Panc1 (cell line): ENCODE measurements around the gene GNPTG. TPM values are rescaled to one million over a fixed set of nuclear protein-coding genes. Genes with fewer than 3 reads are reported as not detected.
A peak's percentile ranks its signal among the peaks of the same experiment; 100 is the strongest.

ENCODE experiments used
- ATAC-seq: fragments of 200-7000 bp; cut with Tn5 transposase; 2 replicates; pipeline ENCODE4 v1.9.1; 2020; ENCODE audit warnings: mild to moderate bottlenecking, moderate library complexity
- BruUV-seq: library from RNA; stranded (reverse); fragments of 400-500 nt; replicated peaks from 2 replicates; lab custom pipeline; 2021; lab: Mats Ljungman, UMichigan
- CTCF ChIA-PET: fragments of 300-600 bp; sonication (Branson Sonifier 250); formaldehyde crosslinking; loops from one replicate; lab custom pipeline; 2022; ENCODE audit warnings: antibody characterized with exemption; lab: Charles Lee
- POLR2A ChIA-PET: fragments of 300-600 bp; sonication (Branson Sonifier 250); formaldehyde crosslinking; loops from one replicate; lab custom pipeline; 2022; ENCODE audit warnings: antibody characterized with exemption; lab: Charles Lee
- DNase-seq: peaks from one replicate; pipeline ENCODE4 v3.0.0-alpha.2; 2010; ENCODE audit warnings: low read depth, low spot score
- H3K27ac ChIP-seq: 2 replicates; pipeline ENCODE4 v1.5.1; 2011; ENCODE audit warnings: mild to moderate bottlenecking, low read length, inconsistent platforms
- H3K27me3 ChIP-seq: fragments of 200-500 bp; sonication (Bioruptor generic); 2 replicates; pipeline ENCODE4 v1.6.0; 2014; ENCODE audit warnings: low read length, inconsistent platforms; ENCODE audit not compliant: control insufficient read depth, insufficient read depth
- H3K36me3 ChIP-seq: fragments of 200-500 bp; sonication (Bioruptor generic); 2 replicates; pipeline ENCODE4 v1.5.1; 2014; ENCODE audit warnings: inconsistent platforms, mild to moderate bottlenecking, low read length, moderate library complexity; ENCODE audit not compliant: control insufficient read depth, insufficient read depth
- H3K4me1 ChIP-seq: 2 replicates; pipeline ENCODE4 v1.5.1; 2011; ENCODE audit warnings: inconsistent platforms, mild to moderate bottlenecking, low read length, moderate library complexity; ENCODE audit not compliant: control insufficient read depth, insufficient read depth
- H3K4me3 ChIP-seq, 2 experiments: 2 replicates each; pipeline ENCODE4 v1.5.1; 2011 to 2012; ENCODE audit warnings: low read depth in 2 of 2, low read length in 2 of 2, mild to moderate bottlenecking in 2 of 2, inconsistent platforms in 1 of 2, moderate library complexity in 1 of 2
- H3K9me3 ChIP-seq: fragments of 200-500 bp; sonication (Bioruptor generic); 2 replicates; pipeline ENCODE4 v1.5.1; 2014; ENCODE audit warnings: low read depth, mild to moderate bottlenecking, inconsistent platforms, low read length, moderate library complexity; ENCODE audit not compliant: control insufficient read depth, insufficient read depth
- POLR2AphosphoS5 ChIP-seq: IDR thresholded peaks from 2 replicates; pipeline ENCODE4 v1.6.1; 2012; ENCODE audit warnings: mild to moderate bottlenecking, low read depth, low read length, moderate library complexity
- SIN3A ChIP-seq: IDR thresholded peaks from 2 replicates; pipeline ENCODE4 v1.6.1; 2012; ENCODE audit warnings: low read depth, mild to moderate bottlenecking, low read length, moderate library complexity, borderline replicate concordance; ENCODE audit not compliant: insufficient read depth
- TCF7L2 ChIP-seq: IDR thresholded peaks from 2 replicates; pipeline ENCODE4 v1.6.1; 2011; ENCODE audit warnings: mild to moderate bottlenecking, low read depth, low read length, inconsistent platforms
- in situ Hi-C: cut with HindIII; loops from 2 replicates; pipeline ENCODE4 v1.10.0; 2016; ENCODE audit warnings: low sequenced_read_pairs, low pct_unique_long_range_greater_than_20kb
- intact Hi-C: fragments of 100-400 bp; cut with micrococcal nuclease; formaldehyde crosslinking; loops from one replicate; pipeline ENCODE4 v1.10.0; 2022; ENCODE audit not compliant: unreplicated experiment
- total RNA-seq: library from RNA; stranded (reverse); gene quantifications from one replicate; pipeline ENCODE4 v1.2.1, GENCODE V29; 2021; ENCODE audit not compliant: unreplicated experiment
- TF ChIP-seq, protein P1 (sequence below), 2 experiments: IDR thresholded peaks; 2 replicates each; pipeline ENCODE4 v1.6.1; 2011 to 2012; ENCODE audit warnings: low read depth in 2 of 2, control low read depth in 1 of 2, low read length in 1 of 2, mild to moderate bottlenecking in 1 of 2, moderate library complexity in 1 of 2; ENCODE audit not compliant: insufficient read depth in 1 of 2
- TF ChIP-seq, protein P2 (sequence below): fragments of 450-650 bp; IDR thresholded peaks from 2 replicates; pipeline ENCODE4 v1.5.1; 2017; ENCODE audit warnings: mild to moderate bottlenecking

The GNPTG gene
- total RNA-seq, 1 experiment from 2014 or later = 62.5 TPM

DNA sequence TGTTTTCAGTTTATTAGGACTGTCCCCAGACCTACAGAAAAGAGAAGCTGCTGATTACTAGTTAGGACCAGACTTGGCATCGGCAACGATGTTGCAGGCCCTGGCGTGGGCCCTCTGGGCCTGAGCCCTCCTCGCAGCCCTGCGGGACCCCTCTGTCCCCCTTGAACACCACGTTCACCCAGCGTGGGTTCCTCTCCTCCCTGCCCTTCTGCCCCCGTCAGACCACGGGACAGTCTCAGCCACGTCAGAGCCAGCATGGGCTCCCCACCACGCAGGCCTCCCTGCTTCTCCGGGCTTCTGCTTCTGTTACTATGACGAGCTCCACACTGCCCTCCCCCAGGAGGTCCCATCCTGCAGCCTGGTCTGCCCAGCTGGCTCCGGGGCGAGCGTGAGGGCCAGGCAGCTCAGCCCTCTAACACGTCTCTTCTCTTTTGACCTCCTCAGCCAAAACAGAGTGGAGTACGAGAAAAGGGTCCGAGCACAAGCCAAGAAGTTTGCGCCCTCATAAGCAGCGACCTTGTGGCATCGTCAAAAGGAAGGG lies 27.4 kb upstream of the GNPTG start:
- Histone ChIP-seq H3K36me3 (peaks cover 5% of the 10 kb centered on the region), H3K27me3 (no peaks in the 10 kb centered on the region), H3K4me3 (no peak overlapping the region), H3K27ac (no peak overlapping the region), H3K9me3 (no peaks in the 10 kb centered on the region), H3K4me1 (no peaks in the 10 kb centered on the region)
- in situ Hi-C loops (no loop called here), intact Hi-C loops (no loop called here)
- ATAC-seq (no peak), DNase-seq (no peak)
- ChIA-PET POLR2A (no interaction called here), CTCF (no interaction called here)
- BruUV-seq = no TSS peak
- TF ChIP-seq, protein P1, sequence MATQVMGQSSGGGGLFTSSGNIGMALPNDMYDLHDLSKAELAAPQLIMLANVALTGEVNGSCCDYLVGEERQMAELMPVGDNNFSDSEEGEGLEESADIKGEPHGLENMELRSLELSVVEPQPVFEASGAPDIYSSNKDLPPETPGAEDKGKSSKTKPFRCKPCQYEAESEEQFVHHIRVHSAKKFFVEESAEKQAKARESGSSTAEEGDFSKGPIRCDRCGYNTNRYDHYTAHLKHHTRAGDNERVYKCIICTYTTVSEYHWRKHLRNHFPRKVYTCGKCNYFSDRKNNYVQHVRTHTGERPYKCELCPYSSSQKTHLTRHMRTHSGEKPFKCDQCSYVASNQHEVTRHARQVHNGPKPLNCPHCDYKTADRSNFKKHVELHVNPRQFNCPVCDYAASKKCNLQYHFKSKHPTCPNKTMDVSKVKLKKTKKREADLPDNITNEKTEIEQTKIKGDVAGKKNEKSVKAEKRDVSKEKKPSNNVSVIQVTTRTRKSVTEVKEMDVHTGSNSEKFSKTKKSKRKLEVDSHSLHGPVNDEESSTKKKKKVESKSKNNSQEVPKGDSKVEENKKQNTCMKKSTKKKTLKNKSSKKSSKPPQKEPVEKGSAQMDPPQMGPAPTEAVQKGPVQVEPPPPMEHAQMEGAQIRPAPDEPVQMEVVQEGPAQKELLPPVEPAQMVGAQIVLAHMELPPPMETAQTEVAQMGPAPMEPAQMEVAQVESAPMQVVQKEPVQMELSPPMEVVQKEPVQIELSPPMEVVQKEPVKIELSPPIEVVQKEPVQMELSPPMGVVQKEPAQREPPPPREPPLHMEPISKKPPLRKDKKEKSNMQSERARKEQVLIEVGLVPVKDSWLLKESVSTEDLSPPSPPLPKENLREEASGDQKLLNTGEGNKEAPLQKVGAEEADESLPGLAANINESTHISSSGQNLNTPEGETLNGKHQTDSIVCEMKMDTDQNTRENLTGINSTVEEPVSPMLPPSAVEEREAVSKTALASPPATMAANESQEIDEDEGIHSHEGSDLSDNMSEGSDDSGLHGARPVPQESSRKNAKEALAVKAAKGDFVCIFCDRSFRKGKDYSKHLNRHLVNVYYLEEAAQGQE (IDR thresholded peaks at IDR 0.05; ENCODE audit: insufficient read depth in 1 of 2, low read depth in 2 of 2, low read length in 1 of 2) = no peak
- TF ChIP-seq, protein P2, sequence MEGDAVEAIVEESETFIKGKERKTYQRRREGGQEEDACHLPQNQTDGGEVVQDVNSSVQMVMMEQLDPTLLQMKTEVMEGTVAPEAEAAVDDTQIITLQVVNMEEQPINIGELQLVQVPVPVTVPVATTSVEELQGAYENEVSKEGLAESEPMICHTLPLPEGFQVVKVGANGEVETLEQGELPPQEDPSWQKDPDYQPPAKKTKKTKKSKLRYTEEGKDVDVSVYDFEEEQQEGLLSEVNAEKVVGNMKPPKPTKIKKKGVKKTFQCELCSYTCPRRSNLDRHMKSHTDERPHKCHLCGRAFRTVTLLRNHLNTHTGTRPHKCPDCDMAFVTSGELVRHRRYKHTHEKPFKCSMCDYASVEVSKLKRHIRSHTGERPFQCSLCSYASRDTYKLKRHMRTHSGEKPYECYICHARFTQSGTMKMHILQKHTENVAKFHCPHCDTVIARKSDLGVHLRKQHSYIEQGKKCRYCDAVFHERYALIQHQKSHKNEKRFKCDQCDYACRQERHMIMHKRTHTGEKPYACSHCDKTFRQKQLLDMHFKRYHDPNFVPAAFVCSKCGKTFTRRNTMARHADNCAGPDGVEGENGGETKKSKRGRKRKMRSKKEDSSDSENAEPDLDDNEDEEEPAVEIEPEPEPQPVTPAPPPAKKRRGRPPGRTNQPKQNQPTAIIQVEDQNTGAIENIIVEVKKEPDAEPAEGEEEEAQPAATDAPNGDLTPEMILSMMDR = no peak
- no peak for TF ChIP-seq SIN3A
- TF ChIP-seq POLR2AphosphoS5 = no peak
- no peak for TF ChIP-seq TCF7L2

DNA sequence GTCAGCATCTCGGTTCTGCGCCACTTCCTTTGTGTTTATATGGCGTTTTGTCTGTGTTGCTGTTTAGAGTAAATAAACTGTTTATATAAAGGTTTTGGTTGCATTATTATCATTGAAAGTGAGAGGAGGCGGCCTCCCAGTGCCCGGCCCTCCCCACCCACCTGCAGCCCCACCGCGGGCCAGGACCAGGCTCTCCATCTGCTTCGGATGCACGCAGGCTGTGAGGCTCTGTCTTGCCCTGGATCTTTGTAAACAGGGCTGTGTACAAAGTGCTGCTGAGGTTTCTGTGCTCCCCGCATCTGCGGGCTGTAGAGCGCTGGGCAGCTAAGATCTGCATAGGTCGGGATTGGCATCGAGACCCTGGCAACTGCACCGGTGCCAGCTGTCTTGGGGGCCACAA lies 26.5 kb upstream of the GNPTG start:
- POLR2A ChIA-PET = no interaction called here
- ATAC-seq = peak; percentile 30
- Histone ChIP-seq H3K27ac (no peak overlapping the region), H3K4me1 (no peaks in the 10 kb centered on the region), H3K36me3 (peaks cover under 1% of the 10 kb centered on the region; the same call in 1 of the 2 replicates), H3K4me3 (no peak overlapping the region), H3K27me3 (no peaks in the 10 kb centered on the region), H3K9me3 (no peaks in the 10 kb centered on the region)
- TF ChIP-seq, protein P2 = no peak
- TF ChIP-seq, protein P1 (IDR thresholded peaks at IDR 0.05; ENCODE audit: insufficient read depth in 1 of 2, low read depth in 2 of 2, low read length in 1 of 2) = no peak
- no peak for TF ChIP-seq TCF7L2
- no peak for TF ChIP-seq SIN3A
- no peak for TF ChIP-seq POLR2AphosphoS5
- CTCF ChIA-PET = no interaction called here
- intact Hi-C loops (no loop called here), in situ Hi-C loops (no loop called here)
- no peak for DNase-seq
- BruUV-seq = no TSS peak
